ENCODE results near the gene IGLL5.

- TF ChIP-seq RAD21 (conservative IDR thresholded peaks at IDR 0.05 in 1 of 2, IDR thresholded peaks at IDR 0.05 in 1 of 2), result no peak
- TF ChIP-seq CTCF (IDR thresholded peaks at IDR 0.05), result no peak
- no peak for TF ChIP-seq CEBPB (IDR thresholded peaks at IDR 0.05)
- TF ChIP-seq BHLHE40 (IDR thresholded peaks at IDR 0.05; ENCODE audit: low read depth, low read length), result no peak
- no peak for TF ChIP-seq USF2 (IDR thresholded peaks at IDR 0.05)
- no peak for TF ChIP-seq HOXA7 (CRISPR knock-in tag; IDR thresholded peaks at IDR 0.05)
- TF ChIP-seq JUNB (IDR thresholded peaks at IDR 0.05), result no peak
- TF ChIP-seq CHD2 (IDR thresholded peaks at IDR 0.05; ENCODE audit: low read length, partially characterized antibody), result no peak
- TF ChIP-seq CBX2 (IDR thresholded peaks at IDR 0.05; ENCODE audit: borderline replicate concordance, low read depth), result no peak
- TF ChIP-seq POLR2A (IDR thresholded peaks at IDR 0.05; ENCODE audit: low read length), result no peak
Measured at GRCh38 chr22:22897091-22897490, 9.5 kb downstream of the IGLL5 start.

All from A549 (cell line).